HG02970 (cell line): ENCODE measurements around the gene TRIM25.
"Not testable (repeated sequence)": the region's sequence is repeated elsewhere in the genome, so short reads cannot be mapped to it uniquely, and the experiment has no call there.

Experiments
- ATAC-seq: cut with Tn5 transposase; IDR thresholded peaks from one replicate; pipeline ENCODE4 v1.9.1; 2021; ENCODE audit warnings: mild to moderate bottlenecking, moderate library complexity, moderate number of reproducible peaks; ENCODE audit not compliant: unreplicated experiment, low FRiP score

TRIM25 gene

GRCh38 chr17:56913867-56914580 lies at the start of gene TRIM25:
TSS of gene TRIM25 (minus strand) at chr17:56914049. CDS start at chr17:56913988, 61 bp downstream.
- peak; percentile 63 for ATAC-seq

GRCh38 chr17:56960596-56961538 lies 47.0 kb upstream of the TRIM25 start, which contains the start of gene COIL:
TSS of gene COIL (minus strand) at chr17:56961050. CDS start at chr17:56961019, 31 bp downstream.
- ATAC-seq = peak; percentile 87

GRCh38 chr17:56956992-56957391 lies 43.1 kb upstream of the TRIM25 start:
- ATAC-seq = no peak

GRCh38 chr17:56949595-56949994 lies 35.7 kb upstream of the TRIM25 start:
- ATAC-seq = no peak

- no peak for ATAC-seq
Observed at GRCh38 chr17:56948491-56948890, 34.6 kb upstream of the TRIM25 start.

GRCh38 chr17:56947741-56948140 lies 33.9 kb upstream of the TRIM25 start:
- no peak for ATAC-seq

- ATAC-seq = no peak
Observed at GRCh38 chr17:56945938-56946505, 32.2 kb upstream of the TRIM25 start.

GRCh38 chr17:56943505-56944125 lies 29.8 kb upstream of the TRIM25 start:
- no peak for ATAC-seq

GRCh38 chr17:56939869-56940484 lies 26.1 kb upstream of the TRIM25 start:
- no peak for ATAC-seq

- not testable (repeated sequence) for ATAC-seq
Observed at GRCh38 chr17:56938206-56938605, 24.4 kb upstream of the TRIM25 start.

GRCh38 chr17:56937687-56938086 lies 23.8 kb upstream of the TRIM25 start:
- no peak for ATAC-seq

- no peak for ATAC-seq
Observed at GRCh38 chr17:56936697-56937322, 23.0 kb upstream of the TRIM25 start.

- no peak for ATAC-seq
Observed at GRCh38 chr17:56935461-56935860, 21.6 kb upstream of the TRIM25 start.

GRCh38 chr17:56934280-56934679 lies 20.4 kb upstream of the TRIM25 start:
- ATAC-seq = no peak

GRCh38 chr17:56933868-56934267 lies 20.0 kb upstream of the TRIM25 start:
- ATAC-seq = no peak

GRCh38 chr17:56933151-56933745 lies 19.4 kb upstream of the TRIM25 start:
- no peak for ATAC-seq

GRCh38 chr17:56930739-56931337 lies 17.0 kb upstream of the TRIM25 start:
- ATAC-seq = no peak

GRCh38 chr17:56929362-56929969 lies 15.6 kb upstream of the TRIM25 start:
- ATAC-seq = no peak
